Motor neuron (in vitro differentiated cells): ENCODE measurements around the gene ADA. TPM values are rescaled to one million over a fixed set of nuclear protein-coding genes. Genes with fewer than 3 reads are reported as not detected.

Experiments used
- ATAC-seq, 8 experiments: fragments of 200-7000 bp; cut with Tn5 transposase; replicated peaks in 6 of 8; 2 replicates each; pipeline ENCODE4 v1.8.0; 2021; ENCODE audit warnings: mild to moderate bottlenecking in 8 of 8, moderate library complexity in 8 of 8
- H3K27ac ChIP-seq, 2 donors: fragments of 250-450 bp; sonication (Bioruptor Pico); 2 replicates each; pipeline ENCODE4 v1.9.0; 2021; ENCODE audit warnings: antibody characterized with exemption in 2 of 2, mild to moderate bottlenecking in 2 of 2, moderate library complexity in 1 of 2
- H3K4me1 ChIP-seq, 2 donors: fragments of 250-450 bp; sonication (Bioruptor Pico); replicated peaks in 1 of 2; 2 replicates each; pipeline ENCODE4 v1.6.1; 2021; ENCODE audit warnings: antibody characterized with exemption in 2 of 2, mild to moderate bottlenecking in 2 of 2, moderate library complexity in 1 of 2
- H3K4me3 ChIP-seq, 5 donors: fragments of 250-450 bp; sonication (Bioruptor Pico); 2 replicates each; pipeline ENCODE4 v1.9.0; 2021; ENCODE audit warnings: antibody characterized with exemption in 5 of 5, mild to moderate bottlenecking in 5 of 5, moderate library complexity in 4 of 5
- WGBS, 10 experiments: fragments of 450-650 bp; shearing (Covaris generic); methylation state at CpG; one replicate each; pipeline ENCODE4 v1.0.0; 2022; 5-methylcytosine and 5-hydroxymethylcytosine counted together
- in situ Hi-C, 9 experiments: fragments of 400-800 bp; cut with MboI; loops; one replicate each; pipeline ENCODE4 v1.15.0; 2021; ENCODE audit warnings: low sequenced_read_pairs in 9 of 9, low pct_unique_long_range_greater_than_20kb in 2 of 9; ENCODE audit not compliant: unreplicated experiment in 9 of 9
- total RNA-seq, 8 experiments: library from RNA; unstranded; fragments of 300-600 nt; gene quantifications; 2 replicates each; pipeline versions ENCODE4 v1.2.3 to v1.2.4, GENCODE V29; 2022

Gene ADA
- total RNA-seq, 8 experiments from 2014 or later: 1.9 to 8.9 (median 4.7) TPM

- Histone ChIP-seq H3K4me1 (no peaks in the 10 kb centered on the region), H3K4me3 (no peak overlapping the region), H3K27ac (no peak overlapping the region)
- in situ Hi-C loops: no loop called here
- ATAC-seq: no peak
- WGBS, 10 experiments: no CpG with 5 or more reads among the region's 8 CpGs
Measured at GRCh38 chr20:44625361-44625760, 26.1 kb downstream of the ADA start.

GRCh38 chr20:44624743-44625271 is 26.7 kb downstream of the ADA start:
- H3K4me1 ChIP-seq: no peaks in the 10 kb centered on the region
- ATAC-seq: no peak
- no peak overlapping the region for H3K27ac ChIP-seq
- in situ Hi-C loops: loop anchor here in 3 of 9 experiments (25.0 kb wide), 3 partner anchors 113 to 238 kb away; partner anchors contain the start of genes TTPAL (in 2 of the 3) and SERINC3 (in 1 of the 3)
- H3K4me3 ChIP-seq: no peak overlapping the region
- 77 to 97% (median 84%) methylated on average over 2 to 5 of the region's 6 CpGs; no CpG with 5 or more reads in 3 of the 10 experiments for WGBS, 10 experiments

GRCh38 chr20:44624152-44624551 is 27.3 kb downstream of the ADA start:
- H3K4me3 ChIP-seq: no peak overlapping the region
- H3K4me1 ChIP-seq: no peaks in the 10 kb centered on the region
- no peak overlapping the region for H3K27ac ChIP-seq
- 75 to 100% (median 90%) methylated on average over 1 to 4 of the region's 4 CpGs; no CpG with 5 or more reads in 5 of the 10 experiments for WGBS, 10 experiments
- ATAC-seq: no peak
- in situ Hi-C loops: loop anchor here in 3 of 9 experiments (25.0 kb wide), 3 partner anchors 112 to 237 kb away; partner anchors contain the start of genes TTPAL (in 2 of the 3) and SERINC3 (in 1 of the 3)

- no peak overlapping the region for H3K27ac ChIP-seq
- in situ Hi-C loops: loop anchor here in 3 of 9 experiments (25.0 kb wide), 3 partner anchors 110 to 235 kb away; partner anchors contain the start of genes TTPAL (in 2 of the 3) and SERINC3 (in 1 of the 3)
- peak in 1 of 8 experiments; percentile 5 for ATAC-seq
- WGBS, 10 experiments: 97 to 100% (median 97%) methylated on average over 1 to 17 of the region's 19 CpGs; no CpG with 5 or more reads in 5 of the 10 experiments
- H3K4me3 ChIP-seq: no peak overlapping the region
- no peaks in the 10 kb centered on the region for H3K4me1 ChIP-seq
Measured at GRCh38 chr20:44622501-44623270, 28.8 kb downstream of the ADA start.

GRCh38 chr20:44621939-44622338 is 29.6 kb downstream of the ADA start:
- H3K27ac ChIP-seq: no peak overlapping the region
- in situ Hi-C loops: loop anchor here in 3 of 9 experiments (25.0 kb wide), 3 partner anchors 110 to 235 kb away; partner anchors contain the start of genes TTPAL (in 2 of the 3) and SERINC3 (in 1 of the 3)
- 83 to 100% (median 98%) methylated on average over 1 to 6 of the region's 8 CpGs; no CpG with 5 or more reads in 5 of the 10 experiments for WGBS, 10 experiments
- ATAC-seq: no peak
- no peak overlapping the region for H3K4me3 ChIP-seq
- H3K4me1 ChIP-seq: no peaks in the 10 kb centered on the region

GRCh38 chr20:44621325-44621724 is 30.2 kb downstream of the ADA start:
- Histone ChIP-seq H3K27ac (no peak overlapping the region), H3K4me1 (peaks cover 0 to 2% of the 10 kb centered on the region in 2 donors), H3K4me3 (no peak overlapping the region)
- no peak for ATAC-seq
- WGBS, 10 experiments: 80 to 100% (median 100%) methylated on average over 1 to 2 of the region's 5 CpGs; no CpG with 5 or more reads in 4 of the 10 experiments
- in situ Hi-C loops: loop anchor here in 3 of 9 experiments (25.0 kb wide), 3 partner anchors 109 to 234 kb away; partner anchors contain the start of genes TTPAL (in 2 of the 3) and SERINC3 (in 1 of the 3)

GRCh38 chr20:44620030-44620429 is 31.5 kb downstream of the ADA start:
- in situ Hi-C loops: loop anchor here in 3 of 9 experiments (25.0 kb wide), 3 partner anchors 108 to 233 kb away; partner anchors contain the start of genes TTPAL (in 2 of the 3) and SERINC3 (in 1 of the 3)

GRCh38 chr20:44619294-44619693 is 32.2 kb downstream of the ADA start:
- Histone ChIP-seq H3K4me3 (no peak overlapping the region), H3K4me1 (peaks cover 8 to 19% of the 10 kb centered on the region in 2 donors), H3K27ac (no peak overlapping the region)
- in situ Hi-C loops: loop anchor here in 3 of 9 experiments (25.0 kb wide), 3 partner anchors 107 to 232 kb away; partner anchors contain the start of genes TTPAL (in 2 of the 3) and SERINC3 (in 1 of the 3)
- ATAC-seq: no peak
- 93 to 100% (median 100%) methylated on average over 1 to 3 of the region's 7 CpGs; no CpG with 5 or more reads in 6 of the 10 experiments for WGBS, 10 experiments

More at GRCh38 chr20:44620030-44620429, 31.5 kb downstream of the ADA start:
- WGBS, 10 experiments: 40 to 100% (median 100%) methylated on average over 1 to 5 of the region's 5 CpGs
- no peak overlapping the region for H3K27ac ChIP-seq
- no peak overlapping the region for H3K4me3 ChIP-seq
- peaks cover 5 to 15% of the 10 kb centered on the region in 2 donors for H3K4me1 ChIP-seq
- ATAC-seq: no peak

- WGBS, 10 experiments: 92 to 100% (median 100%) methylated on average over 2 to 10 of the region's 14 CpGs; no CpG with 5 or more reads in 4 of the 10 experiments
- Histone ChIP-seq H3K4me1 (peaks cover 8 to 19% of the 10 kb centered on the region in 2 donors), H3K27ac (no peak overlapping the region), H3K4me3 (no peak overlapping the region)
- in situ Hi-C loops: loop anchor here in 3 of 9 experiments (25.0 kb wide), 3 partner anchors 106 to 231 kb away; partner anchors contain the start of genes TTPAL (in 2 of the 3) and SERINC3 (in 1 of the 3)
- no peak for ATAC-seq
Measured at GRCh38 chr20:44618318-44618731, 33.2 kb downstream of the ADA start.

GRCh38 chr20:44616604-44616964 is 34.9 kb downstream of the ADA start:
- WGBS, 10 experiments: 21 to 80% (median 61%) methylated on average over 1 to 9 of the region's 14 CpGs; no CpG with 5 or more reads in 4 of the 10 experiments
- peaks cover 8 to 19% of the 10 kb centered on the region in 2 donors for H3K4me1 ChIP-seq
- peak in 3 of 8 experiments; percentile 49 to 75 (median 73) for ATAC-seq
- in situ Hi-C loops: loop anchor here in 3 of 9 experiments (25.0 kb wide), 3 partner anchors 104 to 229 kb away; partner anchors contain the start of genes TTPAL (in 2 of the 3) and SERINC3 (in 1 of the 3)
- no peak overlapping the region for H3K4me3 ChIP-seq
- H3K27ac ChIP-seq: no peak overlapping the region

GRCh38 chr20:44615876-44616603 is 35.5 kb downstream of the ADA start:
- ATAC-seq: peak in 1 of 8 experiments; percentile 13
- Histone ChIP-seq H3K4me3 (no peak overlapping the region), H3K4me1 (peaks cover 8 to 19% of the 10 kb centered on the region in 2 donors), H3K27ac (peak overlapping the region in 1 of 2 donors; percentile 69)
- in situ Hi-C loops: loop anchor here in 3 of 9 experiments (25.0 kb wide), 3 partner anchors 104 to 229 kb away; partner anchors contain the start of genes TTPAL (in 2 of the 3) and SERINC3 (in 1 of the 3)
- 71 to 100% (median 100%) methylated on average over 1 to 5 of the region's 14 CpGs; no CpG with 5 or more reads in 5 of the 10 experiments for WGBS, 10 experiments
